HG03097 (cell line): Measurements from ENCODE around the gene SRGAP3.

Experiments
- ATAC-seq: cut with Tn5 transposase; IDR thresholded peaks from one replicate; pipeline ENCODE4 v1.9.1; 2021; ENCODE audit not compliant: unreplicated experiment, low FRiP score

SRGAP3 gene

GRCh38 chr3:9153904-9154619, 95.4 kb downstream of the SRGAP3 start:
- ATAC-seq, result no peak

- no peak for ATAC-seq
These were observed 98.2 kb downstream of the SRGAP3 start for GRCh38 chr3:9151240-9151639.

DNA sequence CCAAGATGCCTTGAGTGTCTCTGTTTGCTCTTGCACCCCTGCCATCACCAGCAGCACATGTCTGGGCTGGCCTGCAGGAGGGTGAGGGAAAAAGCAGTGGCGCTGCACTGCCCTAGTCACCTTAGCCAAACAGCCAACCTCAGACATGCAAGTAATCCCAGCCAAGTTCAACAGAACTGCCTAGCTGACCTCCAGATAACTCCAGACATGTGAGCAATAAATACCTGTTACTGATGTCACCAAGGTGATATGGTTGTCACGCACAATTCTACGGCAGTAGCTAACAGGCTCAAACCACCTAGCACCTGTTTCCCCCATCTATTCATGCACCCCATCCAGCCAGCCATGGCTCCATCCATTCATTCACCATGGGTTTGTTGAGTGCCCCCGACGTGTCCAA, 99.9 kb downstream of the SRGAP3 start:
- no peak for ATAC-seq

DNA sequence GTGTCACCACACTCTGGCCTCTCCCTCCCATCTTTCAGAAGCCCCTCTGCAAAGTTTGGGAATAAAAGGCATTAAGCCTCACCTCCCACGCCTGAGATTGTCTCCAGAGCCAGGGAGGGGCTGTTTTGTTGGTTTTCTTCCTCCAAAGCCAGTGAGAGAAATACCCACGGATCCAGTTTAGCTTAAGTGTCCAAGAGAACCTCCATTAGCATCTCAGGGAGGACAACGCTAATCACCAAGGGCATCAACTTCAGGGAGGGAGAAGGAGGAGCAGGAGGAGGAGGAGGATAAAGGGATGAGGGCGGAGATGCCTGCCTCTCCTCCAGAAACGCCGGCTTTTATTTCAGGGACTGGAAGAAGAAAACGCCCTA, 101.6 kb downstream of the SRGAP3 start:
- no peak for ATAC-seq

DNA sequence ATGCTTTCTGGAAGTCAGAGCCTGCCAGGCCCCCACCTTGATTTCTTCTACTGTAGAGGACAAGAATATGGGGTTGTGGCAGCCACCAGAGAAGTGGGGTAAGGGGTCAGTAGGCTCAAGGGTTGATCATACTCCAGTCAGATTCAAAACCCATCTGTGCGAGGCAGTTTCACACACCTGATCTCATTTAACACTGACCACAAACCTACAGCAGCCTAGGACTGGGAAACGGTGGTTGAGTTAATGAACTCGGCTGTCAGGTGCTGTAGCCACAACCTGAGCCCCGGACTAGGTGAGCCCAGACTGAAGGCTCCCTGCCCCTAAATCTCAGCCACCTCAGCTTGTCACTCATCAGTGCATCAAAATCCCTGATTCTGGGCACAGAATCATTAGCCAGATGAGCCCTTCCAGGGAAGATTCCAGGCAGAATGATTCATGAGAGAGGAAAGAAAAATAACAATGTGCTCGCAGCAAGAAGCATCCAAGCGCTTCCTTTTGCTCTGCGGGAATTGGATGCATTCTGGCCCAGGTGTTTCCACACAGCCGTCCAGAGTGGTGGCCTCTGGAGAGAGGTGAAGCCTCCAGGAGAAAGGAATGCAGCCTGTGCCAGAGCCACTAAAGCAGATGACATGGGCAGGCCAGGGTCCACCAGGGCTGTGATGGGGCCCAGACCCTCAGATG, 102.1 kb downstream of the SRGAP3 start:
- ATAC-seq, result no peak

- no peak for ATAC-seq
These were observed 102.9 kb downstream of the SRGAP3 start for GRCh38 chr3:9146367-9147071.

DNA sequence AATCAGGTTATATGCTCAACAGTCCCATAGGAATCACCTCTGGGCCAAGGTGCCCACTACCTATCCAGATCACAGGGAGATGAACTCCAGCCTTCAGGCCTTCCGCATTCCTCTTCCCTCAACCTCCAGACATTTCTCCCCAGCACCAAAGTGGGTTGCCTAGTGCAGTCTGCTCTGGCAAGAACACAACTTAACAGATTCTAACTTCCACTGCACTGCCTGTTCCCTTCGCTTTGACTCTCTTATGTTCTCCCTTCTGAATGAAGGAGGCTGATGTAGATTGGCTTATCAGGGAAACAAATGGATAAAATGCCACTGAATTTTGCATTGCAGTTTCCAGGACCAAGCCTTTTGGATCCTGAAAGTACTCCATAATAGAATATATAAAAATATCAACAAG, 106.3 kb downstream of the SRGAP3 start:
- ATAC-seq, result no peak

DNA sequence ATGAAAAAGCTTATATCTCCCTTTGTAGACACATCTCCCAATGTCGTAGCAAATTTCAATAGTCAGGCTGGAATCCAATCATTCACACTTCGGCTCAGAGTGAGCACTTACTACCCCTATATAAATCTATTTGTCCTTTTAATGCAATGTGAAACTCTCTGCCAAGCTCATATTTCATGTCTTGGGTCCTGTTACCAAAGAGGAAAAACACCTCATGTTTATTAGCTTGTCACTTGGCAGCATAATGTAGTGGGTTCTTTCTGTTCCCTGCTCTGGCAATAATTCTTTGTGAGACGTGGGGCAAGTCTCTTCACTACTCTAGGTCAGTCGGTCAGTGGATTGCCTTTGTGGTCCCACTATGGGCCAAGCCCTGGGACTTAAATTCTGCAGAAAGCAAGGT, 107.1 kb downstream of the SRGAP3 start:
- no peak for ATAC-seq

- no peak for ATAC-seq
These were observed 107.5 kb downstream of the SRGAP3 start for GRCh38 chr3:9141928-9142289.

DNA sequence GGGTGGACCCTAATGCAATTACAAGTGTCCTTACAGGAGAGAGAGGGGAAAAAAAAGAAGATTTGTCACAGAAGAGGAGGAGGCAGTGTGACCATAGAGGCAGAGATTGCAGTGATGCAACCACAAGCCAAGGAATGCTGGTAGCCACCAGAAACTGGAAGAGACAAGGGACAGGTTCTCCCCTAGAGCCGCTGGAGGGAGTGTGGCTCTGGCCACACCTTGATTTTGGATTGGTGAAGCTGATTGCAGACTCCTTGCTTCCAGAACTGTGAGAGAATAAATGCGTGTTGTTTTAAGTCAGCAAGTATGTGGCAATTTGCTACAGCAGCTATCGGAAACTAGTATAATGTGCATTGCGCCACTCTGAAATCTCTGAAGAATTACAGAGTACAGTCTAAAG, 110.1 kb downstream of the SRGAP3 start:
- ATAC-seq, result no peak

DNA sequence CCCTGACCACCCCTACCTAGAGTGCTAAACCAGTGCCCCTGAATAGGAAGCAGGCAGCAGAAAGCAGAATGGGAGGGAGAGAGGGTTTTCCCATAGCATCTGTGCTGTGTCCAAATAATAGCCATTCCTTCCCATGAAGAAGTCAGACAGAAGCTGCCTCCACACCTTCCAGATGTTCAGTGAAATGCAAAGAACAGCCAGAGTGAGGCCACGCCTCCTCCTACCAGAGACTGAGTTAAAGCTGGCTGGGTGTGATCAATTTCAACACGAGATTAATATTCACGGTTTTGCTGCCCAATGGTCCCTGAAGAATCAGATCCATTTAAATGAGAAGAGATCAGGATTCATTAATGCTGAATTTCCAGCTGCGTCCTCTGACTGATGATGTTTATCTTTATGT, 111.8 kb downstream of the SRGAP3 start:
- ATAC-seq, result no peak

DNA sequence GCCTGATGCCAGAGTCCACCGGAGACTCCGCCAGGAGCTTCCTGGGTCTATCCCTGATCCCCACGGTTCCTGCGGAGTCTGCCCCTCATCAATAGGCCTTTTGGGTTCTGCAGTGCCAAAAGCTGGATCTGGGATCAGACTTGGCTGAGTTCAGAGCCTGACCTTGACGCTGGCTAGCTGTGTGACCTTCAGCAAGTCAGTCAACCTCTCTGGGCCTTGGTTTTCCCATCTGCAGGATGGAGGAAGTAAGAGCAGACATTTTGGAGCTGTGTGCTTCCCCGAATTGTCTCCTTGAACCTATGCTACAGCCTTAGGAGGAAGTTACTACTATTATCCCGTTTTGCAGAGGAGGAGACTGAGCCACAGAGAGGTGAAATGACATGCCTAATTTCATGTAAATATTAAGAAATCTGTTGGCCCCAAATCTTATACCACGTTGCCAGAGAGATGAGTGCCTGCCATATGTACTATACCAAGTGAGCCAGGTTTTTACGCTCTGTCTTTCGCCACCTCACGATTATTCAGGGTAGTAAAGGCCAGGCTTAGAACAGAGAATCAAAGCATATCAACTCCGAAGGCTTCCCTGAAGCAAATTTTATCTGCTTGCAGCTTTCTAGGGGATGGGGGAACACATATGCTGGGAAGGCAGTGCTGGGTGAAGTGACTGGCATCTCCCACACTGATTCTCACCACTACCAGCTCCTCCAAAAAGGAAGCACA, 112.5 kb downstream of the SRGAP3 start:
- ATAC-seq, result no peak

DNA sequence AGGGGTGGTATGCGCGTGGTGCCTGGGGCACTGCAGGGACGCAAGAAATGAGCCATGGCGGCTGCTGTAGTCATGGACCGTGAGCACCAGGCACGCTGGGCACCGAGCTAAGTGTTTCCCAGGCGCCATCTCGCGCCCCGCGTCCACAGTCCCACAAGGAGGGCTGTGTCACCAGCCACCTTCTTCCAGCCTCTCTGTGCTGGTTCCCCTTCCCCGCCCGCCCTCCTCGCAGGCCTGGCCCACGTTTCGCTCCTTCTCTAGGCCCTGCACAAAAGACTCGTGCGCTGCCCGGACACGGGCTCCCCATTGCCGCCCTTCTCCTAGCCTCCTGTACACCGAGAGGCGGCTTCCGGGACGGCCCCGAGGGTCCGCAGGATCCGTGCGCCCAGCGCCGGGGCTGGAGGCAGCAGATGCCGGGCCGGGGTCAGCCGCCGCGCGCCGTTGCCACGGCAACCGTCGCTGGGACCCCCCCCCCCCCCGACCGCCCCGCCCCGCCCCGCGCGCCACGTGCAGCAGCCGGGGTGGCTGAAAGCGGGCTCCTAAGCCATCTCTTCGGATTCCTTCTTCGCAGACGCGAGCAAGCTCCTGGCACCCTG, 113.4 kb downstream of the SRGAP3 start:
- no peak for ATAC-seq

DNA sequence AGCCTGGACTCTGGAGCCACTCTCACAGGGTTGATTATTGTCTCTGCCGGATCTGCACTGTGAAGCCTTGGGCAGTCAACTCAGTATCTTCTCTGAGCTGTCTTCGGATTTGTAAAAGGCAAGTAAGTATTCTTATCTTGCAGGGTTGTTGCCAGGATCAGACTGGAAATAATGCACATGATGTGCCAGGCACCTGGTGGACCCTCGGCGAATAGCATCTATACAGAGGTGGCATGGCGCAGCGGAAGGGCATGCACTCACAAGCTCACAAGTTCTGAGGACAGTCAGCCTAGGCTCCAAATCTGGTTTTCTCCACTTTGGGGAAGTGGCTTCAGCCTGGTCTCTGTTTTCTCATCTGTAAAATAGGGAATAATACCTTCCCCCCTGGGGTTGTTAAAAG, 113.9 kb downstream of the SRGAP3 start:
- no peak for ATAC-seq

- no peak for ATAC-seq
These were observed 115.8 kb downstream of the SRGAP3 start for GRCh38 chr3:9133656-9134055.

- no peak for ATAC-seq
These were observed 118.8 kb downstream of the SRGAP3 start for GRCh38 chr3:9130345-9131305.

DNA sequence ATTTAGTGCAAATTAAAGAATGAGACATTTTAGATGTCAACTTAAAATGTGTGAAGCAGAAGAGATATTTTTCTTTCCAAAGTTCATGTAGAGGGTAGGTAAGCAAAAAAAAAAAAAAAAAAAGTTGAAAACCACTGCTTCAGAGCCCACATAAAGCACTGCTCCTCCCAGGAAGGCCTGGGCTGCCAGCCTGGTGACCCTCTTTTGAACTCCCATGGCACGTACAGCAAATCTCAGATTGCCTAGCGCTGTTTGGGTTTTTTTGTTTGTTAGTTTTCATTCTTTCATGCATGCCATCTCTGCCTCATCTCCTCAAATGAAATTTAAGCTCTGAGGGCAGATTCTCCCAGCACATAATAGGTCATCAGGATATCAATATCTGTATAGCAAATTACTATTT, 120.1 kb downstream of the SRGAP3 start:
- no peak for ATAC-seq

- no peak for ATAC-seq
These were observed 124.0 kb downstream of the SRGAP3 start for GRCh38 chr3:9125278-9125951.

GRCh38 chr3:9124730-9125129, 124.7 kb downstream of the SRGAP3 start:
- ATAC-seq, result no peak
